GM18498 (cell line): ENCODE data around the gene EVC2.

Experiments
- ATAC-seq: cut with Tn5 transposase; IDR thresholded peaks from one replicate; pipeline ENCODE4 v1.9.1; 2021; ENCODE audit warnings: mild to moderate bottlenecking, moderate library complexity; ENCODE audit not compliant: unreplicated experiment

The EVC2 gene

DNA sequence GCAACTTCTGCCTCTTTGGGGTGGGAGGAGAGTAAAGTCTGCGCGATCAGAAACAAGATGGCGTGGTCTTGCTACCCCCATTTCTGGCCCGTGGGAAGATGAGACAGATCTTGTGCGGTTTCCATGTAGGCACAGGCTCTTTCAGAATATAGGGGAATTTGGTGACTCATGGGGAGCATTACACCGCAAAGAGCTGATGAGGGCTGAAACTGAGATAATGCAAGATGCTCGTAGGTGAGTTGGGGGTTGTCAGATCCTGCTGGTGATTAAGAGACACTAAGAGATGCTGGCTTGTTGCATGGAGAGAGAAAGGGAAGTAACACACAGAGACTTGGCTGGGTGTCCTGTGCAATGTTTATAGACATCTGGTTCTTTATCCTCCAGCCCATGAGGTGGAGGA lies 4.2 kb upstream of the EVC2 start:
- no peak for ATAC-seq

DNA sequence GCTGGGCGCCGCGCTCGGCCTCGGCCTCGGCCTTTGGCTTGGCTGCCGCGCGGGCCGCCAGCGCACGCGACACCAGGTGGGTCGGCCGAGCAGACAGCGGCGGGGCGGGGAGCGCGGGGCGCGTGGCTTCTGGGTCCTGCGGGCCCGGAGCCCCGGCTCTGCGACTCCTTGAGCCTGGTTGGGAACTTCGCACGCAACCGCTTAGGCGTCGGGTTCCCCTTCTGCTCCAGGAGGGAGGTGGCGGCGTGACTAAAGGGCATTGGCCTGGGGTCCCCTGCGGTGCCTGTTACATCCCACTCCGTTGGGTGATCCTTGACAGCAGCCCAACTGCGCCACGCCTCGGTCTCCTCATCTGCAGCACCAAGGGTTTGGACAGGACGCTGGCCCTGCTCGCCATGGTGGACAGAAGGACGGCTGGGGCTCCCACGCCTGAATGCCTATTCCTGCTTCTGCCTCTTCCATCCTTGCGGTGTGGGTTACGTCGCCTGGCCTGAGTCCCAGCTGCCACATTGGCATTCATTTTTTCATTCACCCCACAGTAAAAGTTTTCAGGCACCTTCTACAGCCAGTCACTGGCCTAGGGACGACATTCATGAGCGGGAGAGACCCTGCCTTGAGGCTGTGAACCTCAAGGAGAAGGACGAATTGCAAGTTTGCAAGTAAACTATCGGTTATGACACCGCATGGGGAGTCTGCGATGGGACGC lies 3.3 kb upstream of the EVC2 start:
- ATAC-seq = no peak

DNA sequence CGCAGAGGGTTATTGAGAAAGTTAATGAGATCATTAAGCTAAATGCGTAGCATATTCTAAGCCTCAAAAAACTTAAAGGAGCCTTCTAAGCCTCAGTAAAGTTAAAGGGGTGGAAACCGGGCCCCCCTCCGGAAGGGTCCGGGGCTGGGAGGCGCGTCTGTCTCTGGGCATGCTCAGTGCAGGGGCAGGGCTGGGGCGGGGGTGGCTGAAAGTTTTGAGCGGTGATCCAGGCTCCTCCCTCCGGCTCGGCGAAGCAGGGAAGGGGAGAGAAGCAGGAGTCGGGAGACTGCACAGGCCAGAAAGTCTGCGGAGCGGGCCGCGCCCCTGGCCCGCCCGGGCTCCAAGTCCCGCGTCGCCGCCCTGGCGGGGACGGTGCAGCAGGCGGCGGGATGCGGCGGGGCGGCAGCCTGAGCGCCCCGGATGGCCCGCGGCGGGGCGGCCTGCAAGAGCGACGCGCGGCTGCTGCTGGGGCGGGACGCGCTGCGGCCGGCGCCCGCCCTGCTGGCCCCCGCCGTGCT lies 2.7 kb upstream of the EVC2 start, which contains the start of gene EVC:
Gene EVC (plus strand): TSS at position 241 of the 518 bp plus-strand sequence. CDS start 180 bp downstream, at position 421.
- ATAC-seq = no peak

DNA sequence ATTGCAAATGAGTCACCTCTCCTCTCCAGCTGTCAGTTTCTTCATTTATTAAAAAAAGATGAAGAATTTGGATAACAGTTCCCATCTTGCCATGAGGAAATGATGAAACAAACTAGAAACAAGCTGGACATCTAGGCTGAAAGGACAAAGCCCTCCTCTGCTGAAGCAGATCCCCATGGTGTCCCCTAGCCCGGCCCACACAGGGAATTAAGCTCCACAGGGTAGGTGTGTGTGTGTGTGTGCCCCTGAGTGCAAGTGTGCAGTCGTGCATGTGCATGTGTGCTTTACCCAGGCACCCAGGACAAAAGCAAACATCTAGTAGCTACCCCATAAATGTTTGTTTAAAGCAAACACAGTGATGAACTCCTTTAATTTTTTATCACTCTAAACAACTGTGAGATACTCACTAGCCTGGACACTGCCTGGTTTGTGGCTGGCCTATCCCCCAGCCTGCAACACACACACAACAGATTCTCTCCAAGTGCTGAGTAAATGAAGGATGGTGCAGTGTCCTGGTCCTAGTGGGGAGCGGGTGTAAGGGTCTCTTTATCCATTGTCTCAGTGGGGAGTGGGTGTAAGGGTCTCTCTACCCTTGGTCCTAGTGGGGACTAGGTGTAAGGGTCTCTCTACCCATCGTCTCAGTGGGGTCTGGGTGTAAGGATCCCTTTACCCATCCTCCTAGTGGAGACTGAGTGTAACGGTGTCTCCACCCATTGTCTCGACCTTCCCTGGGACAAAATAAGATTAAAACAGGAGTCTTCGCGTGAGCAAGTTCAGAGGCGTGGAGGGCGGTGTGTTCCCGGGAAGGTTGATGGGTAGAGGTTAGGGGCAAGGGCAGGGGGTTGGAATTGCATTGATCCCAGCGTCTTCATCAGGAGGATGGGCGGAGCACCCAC lies 2.0 kb upstream of the EVC2 start:
- no peak for ATAC-seq

DNA sequence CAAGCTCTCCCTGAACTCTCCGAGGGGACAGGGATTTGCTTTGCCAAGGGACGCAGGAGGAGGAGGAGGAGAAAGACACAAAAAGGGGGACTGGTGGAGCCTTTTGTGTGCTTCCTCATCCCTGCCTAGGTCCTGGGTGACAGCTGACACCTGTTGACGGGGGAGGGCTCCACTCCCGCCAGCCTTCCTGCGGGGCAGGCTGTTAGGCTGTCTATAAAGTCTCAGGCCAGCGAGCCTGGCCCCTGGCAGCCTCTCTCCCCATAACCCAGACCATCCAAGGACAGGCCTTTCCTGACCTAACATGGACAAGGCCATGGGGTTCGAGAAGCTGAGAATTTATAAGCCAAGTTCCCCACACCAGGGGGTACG lies 832 bp upstream of the EVC2 start:
- ATAC-seq = no peak

DNA sequence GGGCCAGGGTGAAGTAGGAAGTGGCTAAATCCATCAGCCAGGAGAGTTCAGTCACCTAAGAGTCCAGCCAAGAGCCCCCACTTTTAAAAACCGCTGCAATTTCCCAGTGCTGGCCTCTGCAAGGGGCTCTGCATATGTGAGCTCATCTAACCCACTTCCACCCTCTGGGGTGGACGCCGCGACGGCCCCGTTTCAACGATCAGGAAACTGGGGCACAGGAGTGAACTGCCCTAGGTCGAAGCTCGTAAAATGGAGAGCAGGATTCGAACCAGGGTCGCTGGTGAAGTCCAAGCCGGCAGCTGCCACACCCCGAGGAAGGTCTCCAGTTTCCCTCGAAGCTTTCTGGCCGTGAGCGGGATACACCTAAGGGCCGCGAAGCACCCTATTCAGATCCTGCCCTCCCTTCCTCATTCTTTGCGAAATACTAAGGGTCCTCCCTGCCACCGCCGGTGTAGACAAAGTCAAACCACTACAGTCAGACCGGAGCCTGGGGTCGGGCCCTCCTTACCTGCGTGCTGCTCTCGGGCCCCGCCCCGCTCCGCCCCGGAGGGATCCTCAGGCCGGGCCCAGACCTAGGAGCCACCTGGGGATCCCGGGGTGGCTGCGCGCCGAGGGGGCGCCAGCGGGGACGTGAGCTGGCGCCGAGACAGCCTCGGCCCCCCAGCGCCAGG lies 446 bp downstream of the EVC2 start:
- ATAC-seq = no peak

DNA sequence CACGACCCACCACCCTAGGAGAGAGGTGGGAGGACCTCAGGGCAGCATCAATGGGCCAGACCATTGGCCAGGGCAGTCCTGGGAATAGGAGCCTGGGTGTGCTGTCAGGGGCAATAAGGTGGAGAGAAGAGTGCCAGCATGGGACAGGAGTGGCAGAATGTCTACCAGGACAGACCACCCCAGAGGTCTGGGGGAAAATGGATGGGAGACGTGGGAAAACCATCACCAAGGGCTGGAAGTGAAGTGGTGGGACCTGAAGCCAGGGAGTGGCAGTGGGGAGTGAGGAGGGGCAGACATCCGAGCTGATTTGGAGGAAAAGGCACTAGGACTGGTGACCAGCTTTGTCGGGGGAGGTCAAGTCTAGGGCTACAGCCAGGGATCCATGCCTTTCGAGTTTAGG lies 993 bp downstream of the EVC2 start:
- no peak for ATAC-seq

DNA sequence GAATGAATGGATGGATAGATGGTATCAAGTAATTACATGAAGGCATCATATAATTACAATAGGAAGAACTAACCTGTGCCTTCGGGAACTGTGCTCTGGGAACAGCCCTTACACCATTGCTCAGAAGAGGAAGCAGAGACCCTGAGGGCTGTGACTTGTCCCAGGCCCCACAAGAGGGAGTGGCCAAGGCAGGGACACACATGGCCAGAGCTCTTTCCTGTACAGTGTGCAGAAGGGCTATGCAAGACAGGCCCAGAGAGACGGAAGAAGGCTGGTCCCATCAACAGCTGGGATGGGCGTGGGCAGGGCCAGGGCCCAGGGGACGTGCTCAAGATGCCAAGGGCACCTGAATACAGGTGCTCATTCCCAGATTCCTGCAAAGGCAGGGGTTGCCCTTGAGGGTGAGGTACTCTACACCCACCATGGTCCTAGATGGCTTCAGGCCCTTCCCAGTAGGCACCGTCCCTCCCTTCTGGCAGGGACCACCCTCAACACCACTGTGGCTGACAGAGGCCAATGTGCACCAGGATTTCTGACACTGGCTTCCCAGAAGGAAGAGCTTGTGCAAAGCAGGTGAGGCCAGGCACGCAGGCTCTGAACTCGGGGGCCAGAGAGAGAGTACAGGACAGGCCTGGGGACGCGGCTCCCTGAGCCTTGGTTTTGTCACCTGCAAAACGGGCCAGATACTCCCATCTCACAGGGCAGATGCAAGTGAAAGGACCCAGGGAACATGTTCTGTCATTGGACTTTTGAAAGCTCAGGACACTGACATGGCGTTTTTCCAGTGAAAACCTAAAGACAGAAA lies 1.7 kb downstream of the EVC2 start:
- no peak for ATAC-seq

DNA sequence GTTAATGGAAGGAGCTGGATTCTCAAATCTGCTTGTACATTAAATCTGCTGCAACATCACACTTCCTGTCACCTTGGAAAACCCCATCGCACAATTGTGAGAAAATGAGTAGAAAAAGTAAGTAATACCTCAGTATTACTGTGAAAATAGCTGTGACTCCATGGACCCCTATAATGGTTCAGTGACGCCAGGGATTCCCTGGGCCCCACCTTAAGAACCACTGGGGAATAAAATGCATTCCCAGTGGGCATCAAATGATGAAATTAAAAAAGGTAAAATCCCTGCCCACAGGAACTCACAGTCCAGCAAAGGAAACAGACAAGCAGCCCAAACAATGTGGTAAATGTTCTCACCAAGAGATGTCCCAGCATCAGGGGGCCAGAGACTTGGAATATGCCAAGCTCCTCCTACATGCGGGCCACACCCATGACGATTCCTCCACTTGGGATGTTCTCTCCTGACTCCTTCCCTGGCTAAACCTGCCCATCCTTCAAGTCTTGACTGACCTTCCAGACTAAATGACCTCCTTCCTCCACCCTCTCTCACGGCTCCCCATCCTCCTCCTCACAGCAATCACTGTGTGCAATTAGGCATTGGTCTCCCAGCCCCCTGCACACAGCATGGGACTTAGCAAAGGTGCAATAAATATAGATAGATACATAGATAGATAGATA lies 2.6 kb downstream of the EVC2 start:
- ATAC-seq = no peak

DNA sequence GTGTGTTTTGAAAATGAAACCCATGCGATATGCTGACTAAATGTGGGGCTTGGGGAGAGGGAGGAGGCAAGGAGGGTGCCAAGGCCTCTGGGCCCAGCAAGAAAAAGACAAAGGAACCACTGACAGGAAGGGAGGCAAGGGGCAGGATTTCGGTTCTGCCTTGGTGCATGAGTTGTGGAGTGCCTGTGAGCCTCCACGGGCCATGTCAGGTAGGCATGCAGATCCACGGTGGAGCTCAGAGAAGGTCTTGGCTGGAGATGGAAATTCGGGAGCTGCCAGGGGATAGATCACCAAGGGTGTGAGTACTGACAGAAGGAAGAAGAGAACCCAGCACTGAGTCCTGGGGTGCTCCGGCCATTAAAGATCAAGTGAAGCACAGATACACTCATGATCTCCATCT lies 4.1 kb downstream of the EVC2 start:
- ATAC-seq = no peak

DNA sequence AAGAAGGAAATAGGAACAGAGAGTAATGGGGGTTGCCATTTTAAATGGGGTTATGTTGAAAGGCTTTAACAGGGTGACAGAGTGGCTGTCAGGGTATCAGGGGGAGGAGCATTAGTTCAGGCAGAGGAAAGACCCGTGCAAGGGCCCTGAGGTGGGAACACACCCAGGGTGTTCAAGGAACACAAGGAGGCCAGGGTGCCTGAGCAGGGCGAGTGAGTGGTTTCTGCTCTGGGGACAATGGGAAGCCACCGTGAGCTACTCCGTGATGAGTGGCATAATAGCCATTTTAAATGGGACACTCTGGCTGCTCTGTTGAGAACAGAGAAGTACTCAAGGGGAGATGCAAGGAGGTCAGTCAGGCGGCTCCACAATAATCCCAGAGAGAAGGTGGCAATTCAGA lies 4.5 kb downstream of the EVC2 start:
- ATAC-seq = no peak

DNA sequence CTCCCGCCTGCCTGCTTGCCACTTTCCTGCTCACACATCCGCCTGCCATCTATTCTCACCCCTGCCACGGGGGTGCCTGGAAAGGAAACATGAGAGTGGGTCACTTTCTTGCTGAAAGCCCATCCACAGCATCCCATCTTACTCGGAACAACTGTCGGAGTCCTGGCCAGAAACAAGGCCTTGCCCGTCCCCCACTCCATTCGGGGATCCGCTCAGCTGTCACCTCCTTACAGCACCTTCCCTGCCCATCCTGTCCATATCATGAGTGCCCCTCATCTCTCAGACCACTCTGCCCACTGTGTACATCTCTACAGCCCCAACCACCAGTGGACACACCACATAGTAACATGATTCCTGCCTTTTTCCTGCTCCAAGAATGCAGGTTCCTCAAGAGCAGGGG lies 6.4 kb downstream of the EVC2 start:
- ATAC-seq = no peak

DNA sequence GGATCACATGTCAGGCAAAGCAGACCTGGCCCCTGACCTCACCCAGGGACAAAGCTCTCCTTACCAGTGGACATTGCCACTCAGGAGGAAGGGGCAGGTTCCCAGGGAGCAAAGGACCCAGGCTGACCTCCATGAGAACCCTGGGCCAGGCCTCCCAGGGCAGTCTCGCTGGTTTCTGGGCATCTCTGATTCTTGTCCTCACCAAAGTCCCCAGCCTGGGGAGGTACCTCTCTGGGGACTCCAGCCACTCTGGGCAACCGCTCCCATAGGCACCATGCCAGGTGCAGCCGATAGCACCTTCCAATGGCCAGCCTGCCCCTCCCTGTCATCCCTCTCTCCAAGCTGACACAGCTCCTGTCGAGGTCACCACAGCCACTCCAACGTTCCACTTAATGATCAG lies 7.9 kb downstream of the EVC2 start:
- no peak for ATAC-seq

DNA sequence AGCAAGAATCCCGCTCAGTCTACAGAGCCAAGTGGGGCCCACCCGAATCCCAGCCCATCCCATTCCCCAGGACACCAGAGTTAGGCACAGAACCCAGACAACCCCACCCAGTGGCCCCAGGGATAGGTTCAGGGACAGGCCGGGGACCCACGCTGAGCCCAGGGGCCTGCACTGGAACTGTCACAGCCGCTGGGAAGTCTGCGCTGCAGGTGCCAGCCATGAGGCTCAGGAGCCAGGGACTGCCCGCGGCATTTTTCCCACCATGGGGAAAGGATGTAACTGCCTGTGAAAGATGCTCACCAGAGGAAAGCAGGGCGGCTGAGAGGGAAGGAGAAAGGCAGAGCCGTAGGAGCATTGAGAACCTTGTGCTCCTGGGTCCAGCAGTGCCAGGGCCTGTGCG lies 12.0 kb downstream of the EVC2 start:
- ATAC-seq = no peak

DNA sequence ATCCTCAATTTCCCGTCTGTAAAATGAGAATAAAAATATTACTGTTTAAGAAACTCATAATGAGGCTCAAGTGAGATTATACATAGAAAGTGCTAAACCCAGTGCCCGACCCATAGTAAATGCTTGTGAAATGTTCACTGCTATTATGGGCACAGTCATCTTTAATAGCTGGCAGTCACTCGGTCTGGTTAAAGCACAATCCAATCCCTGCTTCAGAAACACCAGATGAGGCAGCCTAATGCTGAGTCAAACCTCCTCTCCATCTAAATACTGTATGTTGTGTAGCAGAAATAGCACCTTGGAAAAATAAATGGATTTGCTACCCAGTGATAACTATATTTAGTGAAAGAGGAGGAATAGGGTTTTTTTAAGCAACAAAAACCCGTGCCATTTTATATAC lies 14.5 kb downstream of the EVC2 start:
- no peak for ATAC-seq

DNA sequence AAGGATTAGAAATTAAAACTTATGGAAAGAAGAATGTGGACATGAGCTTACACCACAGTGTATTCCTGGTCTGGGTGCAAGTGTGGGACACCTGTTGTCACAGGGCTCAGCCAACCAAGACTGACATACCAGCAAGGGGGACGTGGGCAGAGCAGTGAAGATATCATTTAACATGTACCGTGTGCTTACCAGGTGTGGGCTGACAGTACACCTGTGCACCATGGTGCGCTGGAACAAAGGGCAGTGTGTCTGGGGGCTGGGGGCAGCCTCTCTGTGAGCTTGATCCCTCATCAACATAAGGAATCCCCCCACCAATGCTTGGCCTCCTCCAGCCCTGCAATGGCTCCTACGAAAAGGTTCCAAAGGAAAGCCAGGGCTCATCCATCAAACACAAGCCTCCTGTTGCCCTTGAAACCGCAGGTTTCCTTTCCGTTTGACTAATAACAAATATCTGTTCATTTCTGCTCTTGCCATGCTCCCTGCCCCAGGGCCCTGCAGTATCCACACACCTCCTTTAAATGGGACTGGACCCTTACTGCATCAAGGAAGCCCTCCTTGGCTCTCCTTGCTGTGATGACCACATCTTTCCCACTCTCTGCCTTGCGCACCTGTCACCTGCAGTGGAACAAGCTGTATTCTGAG lies 16.7 kb downstream of the EVC2 start:
- no peak for ATAC-seq

DNA sequence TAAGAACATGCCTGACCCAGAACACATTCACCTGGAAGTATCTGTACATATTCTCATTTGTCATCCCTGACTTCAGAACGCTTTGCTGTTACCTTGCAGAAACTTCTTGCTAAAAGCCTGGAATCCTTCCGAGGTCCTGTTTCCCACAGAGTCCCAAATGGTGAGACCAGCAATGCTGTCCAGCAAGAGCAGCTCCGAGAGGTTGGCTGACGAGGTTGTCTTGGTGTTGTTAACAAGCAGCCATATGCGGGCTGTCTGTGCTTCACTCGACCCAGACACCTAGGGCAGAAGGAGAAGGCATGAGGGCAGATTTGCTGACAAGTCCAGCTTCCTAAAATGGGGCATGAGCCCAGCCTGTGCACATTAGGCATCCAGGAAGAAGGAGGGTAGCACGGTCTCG lies 19.3 kb downstream of the EVC2 start:
- no peak for ATAC-seq

DNA sequence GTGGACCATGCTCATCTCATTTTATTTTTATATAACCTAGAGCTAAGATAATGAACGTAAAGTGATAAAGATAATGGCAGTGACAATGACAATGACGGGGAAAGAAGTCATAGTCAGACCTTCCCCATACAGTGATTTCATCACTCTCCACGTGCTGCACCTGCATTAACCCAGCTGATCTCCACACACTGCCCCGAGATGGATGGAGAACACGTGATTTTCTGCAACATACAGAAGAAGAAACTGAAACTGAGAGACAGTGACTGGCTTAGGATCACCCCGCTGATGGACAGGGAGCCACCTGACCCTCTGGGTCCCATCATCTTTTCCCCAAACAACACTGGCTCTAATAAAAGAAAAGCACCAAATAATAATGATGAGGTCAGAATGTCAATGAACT lies 22.0 kb downstream of the EVC2 start:
- no peak for ATAC-seq

DNA sequence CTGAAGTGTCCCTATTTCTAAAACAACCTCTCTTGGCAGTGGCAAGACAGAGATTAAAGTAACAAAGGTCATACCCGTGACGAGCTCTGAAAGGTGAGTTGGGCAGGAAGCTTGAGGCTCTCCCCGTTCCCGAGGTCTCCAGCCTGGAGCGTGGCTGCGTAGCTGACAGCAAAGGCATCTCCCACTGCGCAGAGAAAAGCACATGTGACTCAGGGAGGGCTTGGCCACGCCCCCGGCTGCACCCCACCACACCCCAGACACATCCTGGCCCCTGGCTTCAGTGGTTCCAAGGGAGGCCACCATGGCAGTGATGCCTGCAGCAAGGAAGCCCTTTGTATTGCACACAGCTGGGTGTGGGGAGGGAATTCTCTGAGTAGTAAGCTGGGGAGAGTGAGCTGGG lies 23.1 kb downstream of the EVC2 start:
- ATAC-seq = no peak

DNA sequence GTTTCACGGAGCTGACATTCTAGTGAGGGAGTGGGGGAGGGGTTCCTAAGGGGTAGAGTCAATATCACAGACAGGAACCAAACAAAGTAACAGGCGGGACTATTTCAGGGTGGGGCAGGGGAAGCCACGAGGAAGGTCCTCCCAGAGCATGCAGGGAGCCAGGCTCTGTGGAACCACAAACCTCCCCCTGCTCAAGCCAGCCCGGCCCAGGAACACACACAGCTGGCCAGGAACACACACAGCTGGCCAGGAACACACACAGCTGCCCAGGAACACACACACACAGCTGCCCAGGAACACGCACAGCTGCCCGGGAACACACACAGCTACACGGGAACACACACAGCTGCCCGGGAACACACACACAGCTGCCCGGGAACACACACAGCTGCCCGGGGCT lies 24.8 kb downstream of the EVC2 start:
- no peak for ATAC-seq
